SK-N-SH (cell line): Measurements from ENCODE around the gene KYAT1.

ENCODE experiments used
- CHD2 ChIP-seq: fragments of 150-350 bp; IDR thresholded peaks from 2 replicates; pipeline ENCODE4 v1.6.1; 2018; ENCODE audit warnings: low read length; ENCODE audit not compliant: partially characterized antibody
- CTCF ChIP-seq: fragments of 200-600 bp; sonication (generic); IDR thresholded peaks from 2 replicates; pipeline ENCODE4 v1.6.1; 2017; ENCODE audit warnings: antibody characterized with exemption, mild to moderate bottlenecking, moderate library complexity
- FOSL2 ChIP-seq: IDR thresholded peaks from 2 replicates; pipeline ENCODE4 v1.4.0; 2012; ENCODE audit warnings: low read depth, mild to moderate bottlenecking, moderate library complexity, borderline replicate concordance
- GABPA ChIP-seq: IDR thresholded peaks from 2 replicates; pipeline ENCODE4 v1.4.0; 2012; ENCODE audit warnings: low read depth, mild to moderate bottlenecking
- MAX ChIP-seq: IDR thresholded peaks from 2 replicates; pipeline ENCODE4 v1.4.0; 2012; ENCODE audit warnings: low read depth
- USF2 ChIP-seq: fragments of 150-350 bp; IDR thresholded peaks from 2 replicates; pipeline ENCODE4 v1.6.1; 2017; ENCODE audit warnings: antibody characterized with exemption, low read length, low read depth, borderline replicate concordance

- TF ChIP-seq CTCF (no peak), FOSL2 (no peak), MAX (no peak), CHD2 (no peak), USF2 (no peak), GABPA (no peak)
Measured at GRCh38 chr9:128821584-128822406, 60.0 kb downstream of the KYAT1 start.
